Neuron (in vitro differentiated cells): ENCODE results near the gene CAMKMT.

Experiments used
- H2AFZ ChIP-seq: one replicate; pipeline ENCODE4 v1.6.1; 2013; ENCODE audit warnings: low read depth, mild to moderate bottlenecking, inconsistent platforms, low read length, moderate library complexity
- H3K27me3 ChIP-seq: one replicate; pipeline ENCODE4 v1.6.1; 2013; ENCODE audit warnings: low read length; ENCODE audit not compliant: insufficient read depth
- H3K36me3 ChIP-seq: one replicate; pipeline ENCODE4 v1.6.1; 2013; ENCODE audit warnings: low read length; ENCODE audit not compliant: insufficient read depth
- H3K4me1 ChIP-seq: one replicate; pipeline ENCODE4 v1.6.1; 2013; ENCODE audit warnings: low read length; ENCODE audit not compliant: insufficient read depth
- H3K4me3 ChIP-seq: 2 replicates; pipeline ENCODE4 v1.5.1; 2013; ENCODE audit warnings: mild to moderate bottlenecking, low read length, moderate library complexity
- H3K9me3 ChIP-seq: one replicate; pipeline ENCODE4 v1.6.1; 2013; ENCODE audit warnings: low read length

The CAMKMT gene

GRCh38 chr2:44542520-44542919 is 180.8 kb downstream of the CAMKMT start:
- Histone ChIP-seq H2AFZ (no peak overlapping the region), H3K4me1 (peaks cover 15% of the 10 kb centered on the region), H3K9me3 (no peaks in the 10 kb centered on the region), H3K36me3 (no peaks in the 10 kb centered on the region), H3K4me3 (no peak overlapping the region), H3K27me3 (no peaks in the 10 kb centered on the region)

GRCh38 chr2:44543773-44544725 is 182.3 kb downstream of the CAMKMT start:
- H3K27me3 ChIP-seq: no peaks in the 10 kb centered on the region
- H3K36me3 ChIP-seq: no peaks in the 10 kb centered on the region
- H3K4me3 ChIP-seq: no peak overlapping the region
- H2AFZ ChIP-seq: peak overlapping the region; percentile 41
- no peaks in the 10 kb centered on the region for H3K9me3 ChIP-seq
- H3K4me1 ChIP-seq: peaks cover 15% of the 10 kb centered on the region

GRCh38 chr2:44545005-44545404 is 183.3 kb downstream of the CAMKMT start:
- H3K4me1 ChIP-seq: peaks cover 15% of the 10 kb centered on the region

GRCh38 chr2:44546459-44547127 is 184.8 kb downstream of the CAMKMT start:
- no peak overlapping the region for H3K4me3 ChIP-seq
- H3K27me3 ChIP-seq: no peaks in the 10 kb centered on the region
- no peak overlapping the region for H2AFZ ChIP-seq
- peaks cover 20% of the 10 kb centered on the region for H3K4me1 ChIP-seq
- H3K9me3 ChIP-seq: no peaks in the 10 kb centered on the region
- no peaks in the 10 kb centered on the region for H3K36me3 ChIP-seq

More at GRCh38 chr2:44545005-44545404, 183.3 kb downstream of the CAMKMT start:
- H3K9me3 ChIP-seq: no peaks in the 10 kb centered on the region
- H2AFZ ChIP-seq: no peak overlapping the region
- H3K4me3 ChIP-seq: no peak overlapping the region
- no peaks in the 10 kb centered on the region for H3K36me3 ChIP-seq
- no peaks in the 10 kb centered on the region for H3K27me3 ChIP-seq

GRCh38 chr2:44547718-44548117 is 186.0 kb downstream of the CAMKMT start:
- Histone ChIP-seq H3K36me3 (no peaks in the 10 kb centered on the region), H3K9me3 (no peaks in the 10 kb centered on the region), H3K4me3 (no peak overlapping the region), H3K4me1 (peaks cover 20% of the 10 kb centered on the region), H3K27me3 (no peaks in the 10 kb centered on the region), H2AFZ (no peak overlapping the region)

GRCh38 chr2:44548221-44549098 is 186.7 kb downstream of the CAMKMT start:
- H3K9me3 ChIP-seq: no peaks in the 10 kb centered on the region
- H2AFZ ChIP-seq: no peak overlapping the region
- no peaks in the 10 kb centered on the region for H3K36me3 ChIP-seq
- H3K4me3 ChIP-seq: no peak overlapping the region
- peaks cover 20% of the 10 kb centered on the region for H3K4me1 ChIP-seq
- H3K27me3 ChIP-seq: no peaks in the 10 kb centered on the region

GRCh38 chr2:44549099-44549471 is 187.3 kb downstream of the CAMKMT start:
- Histone ChIP-seq H3K9me3 (no peaks in the 10 kb centered on the region), H3K36me3 (no peaks in the 10 kb centered on the region), H3K4me1 (peaks cover 14% of the 10 kb centered on the region), H2AFZ (no peak overlapping the region), H3K27me3 (no peaks in the 10 kb centered on the region), H3K4me3 (no peak overlapping the region)

- no peaks in the 10 kb centered on the region for H3K36me3 ChIP-seq
- H3K27me3 ChIP-seq: no peaks in the 10 kb centered on the region
- peaks cover 8% of the 10 kb centered on the region for H3K4me1 ChIP-seq
- no peak overlapping the region for H2AFZ ChIP-seq
- no peak overlapping the region for H3K4me3 ChIP-seq
- no peaks in the 10 kb centered on the region for H3K9me3 ChIP-seq
Observed at GRCh38 chr2:44549856-44550255, 188.1 kb downstream of the CAMKMT start.

- H3K9me3 ChIP-seq: no peaks in the 10 kb centered on the region
- no peak overlapping the region for H3K4me3 ChIP-seq
- no peaks in the 10 kb centered on the region for H3K27me3 ChIP-seq
- H3K36me3 ChIP-seq: no peaks in the 10 kb centered on the region
- H3K4me1 ChIP-seq: peaks cover 5% of the 10 kb centered on the region
- no peak overlapping the region for H2AFZ ChIP-seq
Observed at GRCh38 chr2:44550561-44550960, 188.8 kb downstream of the CAMKMT start.

GRCh38 chr2:44551497-44551896 is 189.8 kb downstream of the CAMKMT start:
- H3K36me3 ChIP-seq: no peaks in the 10 kb centered on the region
- peaks cover 8% of the 10 kb centered on the region for H3K4me1 ChIP-seq
- no peak overlapping the region for H2AFZ ChIP-seq
- no peak overlapping the region for H3K4me3 ChIP-seq
- H3K9me3 ChIP-seq: no peaks in the 10 kb centered on the region
- H3K27me3 ChIP-seq: no peaks in the 10 kb centered on the region

- H3K9me3 ChIP-seq: no peaks in the 10 kb centered on the region
- no peak overlapping the region for H3K4me3 ChIP-seq
- no peaks in the 10 kb centered on the region for H3K27me3 ChIP-seq
Observed at GRCh38 chr2:44553456-44553855, 191.7 kb downstream of the CAMKMT start.

GRCh38 chr2:44555700-44556099 is 194.0 kb downstream of the CAMKMT start:
- Histone ChIP-seq H3K36me3 (no peaks in the 10 kb centered on the region), H3K4me1 (peaks cover 8% of the 10 kb centered on the region), H3K4me3 (no peak overlapping the region), H3K27me3 (no peaks in the 10 kb centered on the region), H2AFZ (no peak overlapping the region), H3K9me3 (no peaks in the 10 kb centered on the region)

More at GRCh38 chr2:44553456-44553855, 191.7 kb downstream of the CAMKMT start:
- peaks cover 8% of the 10 kb centered on the region for H3K4me1 ChIP-seq
- no peaks in the 10 kb centered on the region for H3K36me3 ChIP-seq
- no peak overlapping the region for H2AFZ ChIP-seq
